ENCODE data around the gene MUSTN1.

MUSTN1 gene

DNA sequence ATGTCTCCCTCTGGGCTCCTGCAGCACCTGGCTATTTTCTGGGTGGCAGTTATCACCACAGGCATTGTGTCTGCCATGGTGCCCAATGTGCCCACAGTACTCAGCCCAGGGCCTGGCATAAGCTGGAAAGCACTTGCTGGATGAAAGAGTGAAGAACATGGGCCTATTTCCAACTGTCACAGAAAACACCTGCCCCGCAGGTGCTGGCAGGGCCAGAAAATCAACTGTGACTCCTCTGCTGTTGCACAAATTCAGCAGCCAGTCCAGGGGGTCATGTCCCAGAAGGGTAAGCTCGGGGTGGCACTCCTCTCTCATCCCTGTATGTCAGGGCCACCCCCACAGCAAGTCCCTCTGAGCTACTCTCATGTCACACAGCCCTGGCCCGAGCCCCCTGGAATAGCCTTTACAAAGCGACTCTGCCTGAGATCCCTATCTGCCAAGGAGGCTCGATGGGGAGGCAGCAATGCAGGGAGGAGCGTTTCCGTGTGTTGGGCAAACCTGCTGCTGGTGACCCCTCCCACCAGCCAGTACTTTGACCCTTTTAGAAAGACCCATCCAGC is 23.3 kb downstream of the MUSTN1 start:
- Histone ChIP-seq H3K4me3 (no peak overlapping the region), H3K27ac (no peak overlapping the region)
- no peak for DNase-seq (ENCODE audit: low spot score)
- TF ChIP-seq, protein P1, sequence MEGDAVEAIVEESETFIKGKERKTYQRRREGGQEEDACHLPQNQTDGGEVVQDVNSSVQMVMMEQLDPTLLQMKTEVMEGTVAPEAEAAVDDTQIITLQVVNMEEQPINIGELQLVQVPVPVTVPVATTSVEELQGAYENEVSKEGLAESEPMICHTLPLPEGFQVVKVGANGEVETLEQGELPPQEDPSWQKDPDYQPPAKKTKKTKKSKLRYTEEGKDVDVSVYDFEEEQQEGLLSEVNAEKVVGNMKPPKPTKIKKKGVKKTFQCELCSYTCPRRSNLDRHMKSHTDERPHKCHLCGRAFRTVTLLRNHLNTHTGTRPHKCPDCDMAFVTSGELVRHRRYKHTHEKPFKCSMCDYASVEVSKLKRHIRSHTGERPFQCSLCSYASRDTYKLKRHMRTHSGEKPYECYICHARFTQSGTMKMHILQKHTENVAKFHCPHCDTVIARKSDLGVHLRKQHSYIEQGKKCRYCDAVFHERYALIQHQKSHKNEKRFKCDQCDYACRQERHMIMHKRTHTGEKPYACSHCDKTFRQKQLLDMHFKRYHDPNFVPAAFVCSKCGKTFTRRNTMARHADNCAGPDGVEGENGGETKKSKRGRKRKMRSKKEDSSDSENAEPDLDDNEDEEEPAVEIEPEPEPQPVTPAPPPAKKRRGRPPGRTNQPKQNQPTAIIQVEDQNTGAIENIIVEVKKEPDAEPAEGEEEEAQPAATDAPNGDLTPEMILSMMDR (IDR thresholded peaks at IDR 0.05), result no peak

DNA sequence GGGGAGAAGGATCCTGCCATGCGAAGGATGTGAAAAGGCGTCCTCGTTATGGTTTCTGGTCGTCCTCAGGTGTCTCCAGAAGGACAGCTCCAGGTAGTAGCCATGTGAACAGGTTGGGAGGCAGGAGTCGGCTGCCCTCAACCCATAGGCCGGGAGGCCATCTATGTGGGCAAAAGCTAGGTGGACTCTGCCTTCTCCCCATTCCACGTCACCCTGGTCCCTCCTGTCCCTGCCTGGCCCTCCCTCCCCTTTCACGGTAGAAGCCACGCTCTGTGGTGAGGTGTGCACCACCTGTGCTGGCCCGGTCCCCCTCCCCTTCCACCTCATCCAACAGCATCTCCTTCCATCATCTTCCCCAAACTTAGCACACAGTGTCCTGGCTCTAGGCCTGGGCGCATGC is 23.9 kb downstream of the MUSTN1 start:
- no peak for DNase-seq (ENCODE audit: low spot score)
- Histone ChIP-seq H3K4me3 (no peak overlapping the region), H3K27ac (no peak overlapping the region)
- TF ChIP-seq, protein P1 (IDR thresholded peaks at IDR 0.05), result no peak

DNA sequence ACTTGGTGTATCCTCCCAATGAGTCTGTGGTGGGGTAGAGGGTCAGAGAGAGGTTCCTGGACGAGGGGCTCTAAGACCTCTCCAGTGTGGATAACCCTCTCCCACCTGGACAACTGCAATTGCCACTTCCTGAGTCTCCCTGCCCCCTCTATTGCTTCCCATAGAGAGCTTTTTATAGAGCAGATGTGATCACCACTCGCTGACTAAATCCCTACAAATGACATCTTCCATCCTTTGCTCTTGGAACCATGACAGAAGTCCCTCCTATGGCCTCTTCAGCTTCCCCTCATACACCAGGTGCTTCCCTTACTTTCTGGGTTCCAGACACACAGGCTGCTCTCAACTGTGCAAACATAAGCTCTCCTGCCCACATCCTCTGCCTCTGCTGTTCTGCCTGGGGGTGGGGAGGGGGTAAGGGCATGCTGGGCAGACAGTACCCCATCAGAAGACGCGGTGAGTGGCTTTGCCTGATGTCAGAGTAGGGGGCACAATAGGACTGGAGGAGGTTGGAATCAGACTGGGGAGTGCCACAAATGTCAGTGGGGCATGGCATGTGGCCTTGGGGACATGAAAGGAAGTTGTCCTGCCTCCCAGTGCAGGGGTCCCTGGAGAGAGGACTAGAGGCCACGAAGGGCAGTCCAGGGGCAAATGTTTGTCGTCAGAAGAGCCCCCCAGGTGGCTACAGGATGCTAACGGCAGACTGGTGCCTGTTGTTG is 25.0 kb downstream of the MUSTN1 start:
- Histone ChIP-seq H3K4me3 (no peak overlapping the region), H3K27ac (no peak overlapping the region)
- TF ChIP-seq, protein P1 (IDR thresholded peaks at IDR 0.05), result no peak
- no peak for DNase-seq (ENCODE audit: low spot score)

DNA sequence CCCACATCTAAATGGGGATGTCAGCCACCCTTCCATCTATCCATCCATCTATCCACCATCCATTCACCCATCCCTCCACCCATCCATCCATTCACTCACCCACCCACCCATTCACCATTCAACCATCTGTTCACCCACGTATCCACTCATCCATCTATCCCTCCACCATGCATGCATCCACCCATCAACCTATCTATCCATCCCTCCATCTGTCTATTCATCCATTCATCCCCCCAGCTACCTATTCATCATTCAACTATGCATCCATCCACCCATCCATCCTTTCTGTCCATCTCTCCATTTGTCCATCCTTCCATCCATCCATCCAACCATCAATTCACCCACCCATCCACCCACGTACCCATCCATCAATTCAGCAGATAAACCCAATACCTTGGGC is 25.7 kb downstream of the MUSTN1 start:
- TF ChIP-seq, protein P1 (IDR thresholded peaks at IDR 0.05), result no peak
- no peak overlapping the region for H3K27ac ChIP-seq
- no peak for DNase-seq (ENCODE audit: low spot score)
- no peak overlapping the region for H3K4me3 ChIP-seq

DNA sequence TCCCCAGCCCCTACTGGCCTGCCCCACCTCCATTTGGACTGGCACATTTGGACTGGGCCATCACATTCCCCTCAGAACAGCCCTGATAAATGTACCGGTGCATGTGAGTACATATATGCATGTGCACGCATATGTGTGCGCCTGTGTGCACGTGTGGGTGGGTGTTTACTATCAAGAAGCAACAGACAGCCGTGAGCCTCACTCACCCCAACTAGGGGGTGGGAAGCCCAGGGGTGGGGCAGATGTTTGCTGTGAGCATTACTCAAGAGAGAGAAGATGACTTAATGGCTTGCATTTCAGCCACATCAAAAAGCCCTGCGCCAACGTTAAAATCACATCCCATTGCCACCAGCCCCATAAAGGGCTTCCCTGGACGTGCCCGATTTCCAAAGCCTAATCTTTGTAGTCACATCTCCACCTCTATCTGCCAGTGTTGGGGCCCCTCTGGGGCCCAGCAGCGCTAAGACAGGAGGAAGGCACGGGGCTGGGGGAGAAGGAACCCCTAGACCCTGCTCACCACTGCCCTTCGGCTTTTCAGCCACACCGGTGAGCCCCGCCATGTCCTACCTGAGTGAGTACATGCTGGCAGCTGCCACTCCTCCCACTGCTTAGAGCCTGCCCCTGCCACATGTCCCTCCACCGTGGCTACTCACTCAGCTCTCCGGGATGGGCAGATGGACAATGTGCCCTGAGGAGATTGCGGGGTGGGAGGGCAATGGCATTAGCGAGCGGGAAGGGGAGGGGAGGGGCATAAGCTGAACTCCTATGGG is 29.4 kb downstream of the MUSTN1 start:
- Histone ChIP-seq H3K4me3 (no peak overlapping the region), H3K27ac (no peak overlapping the region)
- TF ChIP-seq, protein P1 (IDR thresholded peaks at IDR 0.05), result no peak
- no peak for DNase-seq (ENCODE audit: low spot score)

DNA sequence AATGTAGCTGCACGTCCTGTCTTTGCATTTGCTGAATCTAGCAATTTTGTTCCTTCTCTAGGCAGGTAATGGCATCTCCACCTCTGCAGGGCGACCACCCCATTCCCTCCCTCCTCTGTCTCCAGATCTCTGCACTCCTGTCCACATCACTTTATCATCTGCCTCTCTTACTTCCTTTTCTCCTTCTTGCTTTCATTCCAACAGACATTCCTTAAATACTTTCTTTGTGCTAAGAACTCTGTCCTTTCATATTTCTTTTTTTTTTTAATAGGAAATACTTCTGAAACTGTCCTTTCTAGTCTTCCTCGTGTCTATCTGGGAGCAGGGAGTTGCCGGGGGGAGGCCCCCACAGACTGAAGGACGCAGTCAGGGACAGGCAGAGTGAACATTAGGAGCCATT is 33.0 kb downstream of the MUSTN1 start:
- no peak overlapping the region for H3K4me3 ChIP-seq
- TF ChIP-seq, protein P1 (IDR thresholded peaks at IDR 0.05), result no peak
- H3K27ac ChIP-seq, result no peak overlapping the region
- DNase-seq (ENCODE audit: low spot score), result no peak
